Endothelial cell of umbilical vein (primary cell): ENCODE measurements around the gene WDR55.

Experiments
- EZH2 ChIP-seq: IDR thresholded peaks from 2 replicates; pipeline ENCODE4 v1.6.1; 2012; ENCODE audit warnings: borderline replicate concordance, low read depth, mild to moderate bottlenecking, moderate library complexity, low read length, inconsistent platforms; ENCODE audit not compliant: severe bottlenecking
- MYC ChIP-seq: IDR thresholded peaks from one replicate; pipeline ENCODE4 v1.6.1; 2011; ENCODE audit warnings: mild to moderate bottlenecking, low read depth, low read length
- POLR2A ChIP-seq: IDR thresholded peaks from 2 replicates; pipeline ENCODE4 v1.6.1; 2012; ENCODE audit warnings: low read depth, mild to moderate bottlenecking, control low read depth, low read length
- POLR2AphosphoS5 ChIP-seq: IDR thresholded peaks from 2 replicates; pipeline ENCODE4 v1.6.1; 2012; ENCODE audit warnings: low read depth, mild to moderate bottlenecking, control low read depth, low read length, moderate library complexity; ENCODE audit not compliant: insufficient read depth
- TF ChIP-seq, protein P1 (sequence below), 2 donors: IDR thresholded peaks; 1 replicate in 1 of 2; 2 replicates in 1 of 2; pipeline ENCODE4 v1.5.1; 2011; ENCODE audit warnings: low read length in 2 of 2, mild to moderate bottlenecking in 2 of 2, moderate library complexity in 2 of 2, control low read depth in 1 of 2, inconsistent platforms in 1 of 2, low read depth in 1 of 2; ENCODE audit not compliant: insufficient read depth in 1 of 2; ENCODE audit errors: extremely low read depth in 1 of 2
- TF ChIP-seq, protein P2 (sequence below): IDR thresholded peaks from 2 replicates; pipeline ENCODE4 v1.6.1; 2011; ENCODE audit not compliant: insufficient read depth, insufficient read length

DNA sequence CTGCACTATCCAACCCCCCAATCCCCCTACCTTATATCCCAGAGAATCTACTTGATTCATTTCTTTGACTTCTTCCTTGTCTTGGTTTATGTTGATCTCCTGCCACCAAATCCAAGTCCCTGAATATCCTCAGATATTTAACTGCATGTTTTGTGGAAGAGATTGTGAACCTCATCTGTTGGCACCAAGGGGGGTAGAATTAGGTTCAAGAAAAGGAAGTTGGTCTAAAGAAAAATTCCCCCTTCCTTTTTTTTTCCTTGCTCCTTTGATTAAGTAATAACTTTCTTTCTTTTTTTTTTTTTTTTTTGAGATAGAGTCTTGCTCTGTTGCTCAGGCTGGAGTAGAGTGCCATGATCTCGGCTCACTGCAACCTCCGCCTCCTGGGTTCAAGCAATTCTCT is 31.2 kb upstream of the WDR55 start:
- TF ChIP-seq, protein P1, sequence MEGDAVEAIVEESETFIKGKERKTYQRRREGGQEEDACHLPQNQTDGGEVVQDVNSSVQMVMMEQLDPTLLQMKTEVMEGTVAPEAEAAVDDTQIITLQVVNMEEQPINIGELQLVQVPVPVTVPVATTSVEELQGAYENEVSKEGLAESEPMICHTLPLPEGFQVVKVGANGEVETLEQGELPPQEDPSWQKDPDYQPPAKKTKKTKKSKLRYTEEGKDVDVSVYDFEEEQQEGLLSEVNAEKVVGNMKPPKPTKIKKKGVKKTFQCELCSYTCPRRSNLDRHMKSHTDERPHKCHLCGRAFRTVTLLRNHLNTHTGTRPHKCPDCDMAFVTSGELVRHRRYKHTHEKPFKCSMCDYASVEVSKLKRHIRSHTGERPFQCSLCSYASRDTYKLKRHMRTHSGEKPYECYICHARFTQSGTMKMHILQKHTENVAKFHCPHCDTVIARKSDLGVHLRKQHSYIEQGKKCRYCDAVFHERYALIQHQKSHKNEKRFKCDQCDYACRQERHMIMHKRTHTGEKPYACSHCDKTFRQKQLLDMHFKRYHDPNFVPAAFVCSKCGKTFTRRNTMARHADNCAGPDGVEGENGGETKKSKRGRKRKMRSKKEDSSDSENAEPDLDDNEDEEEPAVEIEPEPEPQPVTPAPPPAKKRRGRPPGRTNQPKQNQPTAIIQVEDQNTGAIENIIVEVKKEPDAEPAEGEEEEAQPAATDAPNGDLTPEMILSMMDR (IDR thresholded peaks at IDR 0.05; ENCODE audit: extremely low read depth in 1 of 2, insufficient read depth in 1 of 2, low read depth in 1 of 2, low read length in 2 of 2): no peak
- TF ChIP-seq EZH2: no peak
- no peak for TF ChIP-seq MYC
- TF ChIP-seq, protein P2, sequence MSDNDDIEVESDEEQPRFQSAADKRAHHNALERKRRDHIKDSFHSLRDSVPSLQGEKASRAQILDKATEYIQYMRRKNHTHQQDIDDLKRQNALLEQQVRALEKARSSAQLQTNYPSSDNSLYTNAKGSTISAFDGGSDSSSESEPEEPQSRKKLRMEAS: no peak
- no peak for TF ChIP-seq POLR2A
- TF ChIP-seq POLR2AphosphoS5: no peak
